ENCODE data around the gene ACOXL.

The ACOXL gene

GRCh38 chr2:110873056-110873502 lies 140.7 kb downstream of the ACOXL start:
- Histone ChIP-seq H2AFZ (no peak overlapping the region), H3K4me1 (peaks cover 4% of the 10 kb centered on the region), H3K27me3 (ENCODE audit: control insufficient read depth, insufficient read depth, low read length) (no peaks in the 10 kb centered on the region), H3K27ac (no peak overlapping the region), H3K9me3 (ENCODE audit: control insufficient read depth, low read length) (no peaks in the 10 kb centered on the region), H3K36me3 (ENCODE audit: control insufficient read depth, insufficient read depth, low read length) (no peaks in the 10 kb centered on the region), H3K9ac (no peak overlapping the region), H3K79me2 (no peaks in the 10 kb centered on the region), H3K4me2 (ENCODE audit: low read length) (no peak overlapping the region), H3K4me3 (ENCODE audit: low read depth, low read length) (no peak overlapping the region)
- TF ChIP-seq CTCF (IDR thresholded peaks at IDR 0.05): no peak

GRCh38 chr2:110873597-110874452 lies 141.5 kb downstream of the ACOXL start:
- no peak overlapping the region for H2AFZ ChIP-seq
- no peaks in the 10 kb centered on the region for H3K27me3 ChIP-seq (ENCODE audit: control insufficient read depth, insufficient read depth, low read length)
- no peaks in the 10 kb centered on the region for H3K36me3 ChIP-seq (ENCODE audit: control insufficient read depth, insufficient read depth, low read length)
- no peak overlapping the region for H3K4me2 ChIP-seq (ENCODE audit: low read length)
- no peak overlapping the region for H3K9ac ChIP-seq
- no peaks in the 10 kb centered on the region for H3K79me2 ChIP-seq
- H3K4me3 ChIP-seq (ENCODE audit: low read depth, low read length): no peak overlapping the region
- peaks cover 4% of the 10 kb centered on the region for H3K4me1 ChIP-seq
- no peak for TF ChIP-seq CTCF (IDR thresholded peaks at IDR 0.05)
- H3K27ac ChIP-seq: no peak overlapping the region
- no peaks in the 10 kb centered on the region for H3K9me3 ChIP-seq (ENCODE audit: control insufficient read depth, low read length)

- TF ChIP-seq CTCF (IDR thresholded peaks at IDR 0.05): no peak
Observed at GRCh38 chr2:110874453-110875383, 142.3 kb downstream of the ACOXL start.

GRCh38 chr2:110875384-110875725 lies 143.0 kb downstream of the ACOXL start:
- H3K9ac ChIP-seq: no peak overlapping the region
- no peaks in the 10 kb centered on the region for H3K79me2 ChIP-seq
- H3K9me3 ChIP-seq (ENCODE audit: control insufficient read depth, low read length): no peaks in the 10 kb centered on the region
- no peak overlapping the region for H2AFZ ChIP-seq
- no peak for TF ChIP-seq CTCF (IDR thresholded peaks at IDR 0.05)
- no peak overlapping the region for H3K4me2 ChIP-seq (ENCODE audit: low read length)
- no peaks in the 10 kb centered on the region for H3K27me3 ChIP-seq (ENCODE audit: control insufficient read depth, insufficient read depth, low read length)
- H3K4me3 ChIP-seq (ENCODE audit: low read depth, low read length): no peak overlapping the region
- no peaks in the 10 kb centered on the region for H3K36me3 ChIP-seq (ENCODE audit: control insufficient read depth, insufficient read depth, low read length)
- peaks cover 4% of the 10 kb centered on the region for H3K4me1 ChIP-seq
- no peak overlapping the region for H3K27ac ChIP-seq

More at GRCh38 chr2:110874453-110875383, 142.3 kb downstream of the ACOXL start:
- H3K36me3 ChIP-seq (ENCODE audit: control insufficient read depth, insufficient read depth, low read length): no peaks in the 10 kb centered on the region
- H3K4me3 ChIP-seq (ENCODE audit: low read depth, low read length): no peak overlapping the region
- no peaks in the 10 kb centered on the region for H3K9me3 ChIP-seq (ENCODE audit: control insufficient read depth, low read length)
- no peak overlapping the region for H3K27ac ChIP-seq
- no peaks in the 10 kb centered on the region for H3K79me2 ChIP-seq
- H3K9ac ChIP-seq: no peak overlapping the region
- no peak overlapping the region for H2AFZ ChIP-seq
- H3K4me2 ChIP-seq (ENCODE audit: low read length): no peak overlapping the region
- peaks cover 4% of the 10 kb centered on the region for H3K4me1 ChIP-seq
- no peaks in the 10 kb centered on the region for H3K27me3 ChIP-seq (ENCODE audit: control insufficient read depth, insufficient read depth, low read length)
